Gastroesophageal sphincter (tissue), 4 donors: ENCODE data around the gene ARHGAP20. TPM values are rescaled to one million over a fixed set of nuclear protein-coding genes. Genes with fewer than 3 reads are reported as not detected.

ENCODE experiments used
- ATAC-seq: fragments of 150-250 bp; one replicate; pipeline ENCODE4 v1.9.1; 2016; ENCODE audit warnings: mild to moderate bottlenecking, moderate library complexity
- H3K27ac ChIP-seq, 4 donors: fragments of 200-600 bp; sonication (generic) in 3 of 4; 1 replicate in 3 of 4; 2 replicates in 1 of 4; pipeline ENCODE4 v1.5.1; 2016 to 2019
- H3K27me3 ChIP-seq: fragments of 200-600 bp; sonication (generic); one replicate; pipeline ENCODE4 v1.5.1; 2019
- H3K36me3 ChIP-seq, 2 donors: fragments of 200-600 bp; sonication (generic); one replicate each; pipeline ENCODE4 v1.5.1; 2019; ENCODE audit warnings: control low read depth in 1 of 2
- H3K4me1 ChIP-seq, 3 donors: fragments of 200-600 bp; sonication (generic); 1 replicate in 2 of 3; 2 replicates in 1 of 3; pipeline ENCODE4 v1.5.1; 2016 to 2019; ENCODE audit warnings: control low read depth in 2 of 3
- H3K4me3 ChIP-seq, 2 donors: fragments of 200-600 bp; sonication (generic); one replicate each; pipeline ENCODE4 v1.5.1; 2019; ENCODE audit warnings: mild to moderate bottlenecking in 1 of 2, moderate library complexity in 1 of 2
- H3K9me3 ChIP-seq, 3 donors: fragments of 200-600 bp; sonication (generic); one replicate each; pipeline ENCODE4 v1.5.1; 2017 to 2019; ENCODE audit warnings: control low read depth in 2 of 3
- EP300 ChIP-seq: sonication (generic); formaldehyde crosslinking; IDR thresholded peaks from one replicate; pipeline ENCODE4 v1.6.1; 2017; ENCODE audit warnings: antibody characterized with exemption, mild to moderate bottlenecking
- POLR2A ChIP-seq, 2 donors: fragments of 450-650 bp; IDR thresholded peaks; one replicate each; pipeline ENCODE4 v1.6.1; 2017; ENCODE audit warnings: antibody characterized with exemption in 2 of 2, mild to moderate bottlenecking in 2 of 2, moderate library complexity in 1 of 2
- POLR2AphosphoS5 ChIP-seq: sonication (generic); formaldehyde crosslinking; IDR thresholded peaks from one replicate; pipeline ENCODE4 v1.6.1; 2017; ENCODE audit warnings: antibody characterized with exemption
- WGBS, 2 donors: methylation state at CpG; one replicate each; pipeline ENCODE4 v1.1.5; 2018; ENCODE audit warnings: low coverage in 1 of 2; 5-methylcytosine and 5-hydroxymethylcytosine counted together
- total RNA-seq, 4 donors: library from RNA; depleted of rRNA; stranded (reverse); fragments of >200 nt; gene quantifications; one replicate each; pipeline ENCODE4 v1.1.0, GENCODE V29; 2016
- TF ChIP-seq, protein P1 (sequence below), 4 experiments: fragments of 200-600 bp in 2 of 4; fragments of 450-650 bp in 2 of 4; sonication (generic) in 1 of 4; IDR thresholded peaks; one replicate each; pipeline ENCODE4 v1.5.1; 2017 to 2019; ENCODE audit warnings: antibody characterized with exemption in 4 of 4, mild to moderate bottlenecking in 2 of 4, moderate library complexity in 2 of 4

The ARHGAP20 gene
- total RNA-seq, 4 donors from 2014 or later, result 5.3 to 34.6 (median 7.0) TPM

DNA sequence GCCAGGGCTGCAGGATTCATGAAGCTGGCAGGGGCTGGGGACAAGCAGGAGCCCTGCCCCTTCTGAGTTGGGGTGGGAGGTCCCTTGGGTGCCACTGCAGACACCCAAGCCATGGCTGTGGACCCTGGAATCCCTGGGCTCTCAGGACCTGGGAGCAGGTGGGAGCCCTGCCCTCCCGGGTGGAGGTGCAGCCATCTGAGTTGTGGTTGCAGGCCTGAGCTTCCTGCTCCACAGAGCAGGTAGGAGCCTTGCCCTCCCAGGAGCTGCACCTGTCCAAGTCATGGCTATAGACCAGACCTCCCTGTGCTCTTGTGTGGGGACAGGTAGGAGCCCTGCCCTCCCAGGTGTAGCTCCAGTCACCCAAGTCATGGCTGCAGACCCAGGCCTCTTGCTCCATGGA lies 113.5 kb downstream of the ARHGAP20 start:
- no peak for ATAC-seq
- WGBS, 2 donors, result no CpG with 5 or more reads among the region's 1 CpG
- H3K36me3 ChIP-seq, result peaks cover 0 to 10% of the 10 kb centered on the region in 2 donors
- TF ChIP-seq POLR2AphosphoS5, result no peak
- TF ChIP-seq, protein P1, sequence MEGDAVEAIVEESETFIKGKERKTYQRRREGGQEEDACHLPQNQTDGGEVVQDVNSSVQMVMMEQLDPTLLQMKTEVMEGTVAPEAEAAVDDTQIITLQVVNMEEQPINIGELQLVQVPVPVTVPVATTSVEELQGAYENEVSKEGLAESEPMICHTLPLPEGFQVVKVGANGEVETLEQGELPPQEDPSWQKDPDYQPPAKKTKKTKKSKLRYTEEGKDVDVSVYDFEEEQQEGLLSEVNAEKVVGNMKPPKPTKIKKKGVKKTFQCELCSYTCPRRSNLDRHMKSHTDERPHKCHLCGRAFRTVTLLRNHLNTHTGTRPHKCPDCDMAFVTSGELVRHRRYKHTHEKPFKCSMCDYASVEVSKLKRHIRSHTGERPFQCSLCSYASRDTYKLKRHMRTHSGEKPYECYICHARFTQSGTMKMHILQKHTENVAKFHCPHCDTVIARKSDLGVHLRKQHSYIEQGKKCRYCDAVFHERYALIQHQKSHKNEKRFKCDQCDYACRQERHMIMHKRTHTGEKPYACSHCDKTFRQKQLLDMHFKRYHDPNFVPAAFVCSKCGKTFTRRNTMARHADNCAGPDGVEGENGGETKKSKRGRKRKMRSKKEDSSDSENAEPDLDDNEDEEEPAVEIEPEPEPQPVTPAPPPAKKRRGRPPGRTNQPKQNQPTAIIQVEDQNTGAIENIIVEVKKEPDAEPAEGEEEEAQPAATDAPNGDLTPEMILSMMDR (IDR thresholded peaks at IDR 0.05), result no peak
- TF ChIP-seq EP300, result no peak
- TF ChIP-seq POLR2A (IDR thresholded peaks at IDR 0.05), result no peak
- H3K4me1 ChIP-seq, result no peaks in the 10 kb centered on the region
- no peak overlapping the region for H3K27ac ChIP-seq
- H3K4me3 ChIP-seq, result no peak overlapping the region
- H3K27me3 ChIP-seq, result no peaks in the 10 kb centered on the region
- no peaks in the 10 kb centered on the region for H3K9me3 ChIP-seq

GRCh38 chr11:110587972-110588371 lies 124.3 kb downstream of the ARHGAP20 start:
- TF ChIP-seq POLR2AphosphoS5, result no peak
- TF ChIP-seq, protein P1 (IDR thresholded peaks at IDR 0.05), result no peak
- TF ChIP-seq EP300, result no peak
- no peak for TF ChIP-seq POLR2A (IDR thresholded peaks at IDR 0.05)
- 71 to 82% methylated on average over 3 to 4 of the region's 4 CpGs for WGBS, 2 donors
- no peak for ATAC-seq

GRCh38 chr11:110587129-110587528 lies 125.1 kb downstream of the ARHGAP20 start:
- ATAC-seq, result no peak
- no peaks in the 10 kb centered on the region for H3K4me1 ChIP-seq
- H3K36me3 ChIP-seq, result peaks cover 0 to 34% of the 10 kb centered on the region in 2 donors
- H3K27me3 ChIP-seq, result no peaks in the 10 kb centered on the region
- H3K27ac ChIP-seq, result no peak overlapping the region
- H3K9me3 ChIP-seq, result no peaks in the 10 kb centered on the region
- TF ChIP-seq, protein P1 (IDR thresholded peaks at IDR 0.05), result no peak
- TF ChIP-seq EP300, result no peak
- no peak for TF ChIP-seq POLR2A (IDR thresholded peaks at IDR 0.05)
- 100% methylated on average over 1 of the region's 1 CpG; no CpG with 5 or more reads in 1 of the 2 donors for WGBS, 2 donors
- H3K4me3 ChIP-seq, result no peak overlapping the region

More at GRCh38 chr11:110587972-110588371, 124.3 kb downstream of the ARHGAP20 start:
- Histone ChIP-seq H3K27me3 (no peaks in the 10 kb centered on the region), H3K9me3 (no peaks in the 10 kb centered on the region), H3K4me3 (no peak overlapping the region), H3K4me1 (no peaks in the 10 kb centered on the region), H3K27ac (no peak overlapping the region), H3K36me3 (peaks cover 0 to 33% of the 10 kb centered on the region in 2 donors)

DNA sequence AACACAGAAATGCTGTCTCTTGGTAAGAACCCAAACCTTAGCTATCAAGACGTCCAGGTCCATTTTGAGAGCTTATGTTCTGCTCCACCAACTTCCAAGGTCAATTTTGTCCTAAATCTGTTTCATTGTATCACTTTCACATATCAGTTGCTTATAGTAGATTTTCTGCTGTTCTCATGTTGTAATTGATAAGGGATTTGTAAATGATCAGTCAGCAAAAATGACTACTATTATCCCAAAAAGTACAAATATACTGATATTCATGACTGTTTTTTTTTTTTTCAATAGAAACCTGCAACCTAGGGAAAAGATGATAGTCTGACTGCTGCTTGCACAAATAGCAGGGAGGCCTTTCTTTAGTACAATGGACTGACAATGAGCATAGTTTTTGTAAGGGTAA lies 128.1 kb downstream of the ARHGAP20 start:
- no peaks in the 10 kb centered on the region for H3K9me3 ChIP-seq
- H3K27me3 ChIP-seq, result no peaks in the 10 kb centered on the region
- H3K36me3 ChIP-seq, result peaks cover 0 to 35% of the 10 kb centered on the region in 2 donors
- H3K4me1 ChIP-seq, result no peaks in the 10 kb centered on the region
- WGBS, 2 donors, result 91 to 100% methylated on average over 1 of the region's 1 CpG
- TF ChIP-seq POLR2AphosphoS5 (no peak), POLR2A (IDR thresholded peaks at IDR 0.05) (no peak), EP300 (no peak)
- TF ChIP-seq, protein P1 (IDR thresholded peaks at IDR 0.05), result no peak
- no peak for ATAC-seq
- no peak overlapping the region for H3K27ac ChIP-seq
- H3K4me3 ChIP-seq, result no peak overlapping the region

DNA sequence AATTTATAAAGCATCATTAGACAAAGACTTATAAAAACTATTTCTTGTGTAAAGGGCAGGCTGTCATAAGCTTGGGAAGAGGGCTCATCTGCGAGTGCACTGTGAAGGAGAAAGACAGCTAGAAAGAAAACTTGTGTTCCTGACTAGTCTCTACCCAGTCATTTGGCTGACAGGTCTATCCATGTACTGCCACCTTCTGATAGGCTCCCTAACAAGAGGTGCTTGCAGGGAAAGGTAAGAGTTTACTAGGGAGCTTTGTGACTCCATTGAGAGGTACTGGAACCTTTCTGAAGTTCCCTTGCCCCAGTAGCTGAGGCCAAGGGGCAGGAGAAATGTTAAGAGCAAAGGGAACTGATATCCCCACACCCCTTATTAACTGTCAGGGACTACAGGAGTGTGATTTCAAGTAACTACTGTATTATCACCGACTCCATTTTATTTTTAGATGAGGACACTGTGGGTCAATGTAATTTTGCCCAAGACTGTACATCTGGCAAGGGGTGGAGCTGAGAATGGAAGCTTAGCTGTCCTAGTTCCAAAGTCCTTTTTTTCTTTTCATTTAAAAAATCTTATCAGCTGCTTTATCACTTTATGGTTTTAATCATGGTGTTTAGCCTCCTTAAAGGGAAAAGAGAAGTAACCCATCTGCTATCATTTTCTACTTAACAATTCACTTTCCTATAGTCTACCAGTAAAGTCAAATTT lies 129.4 kb downstream of the ARHGAP20 start:
- Histone ChIP-seq H3K36me3 (peaks cover 0 to 45% of the 10 kb centered on the region in 2 donors), H3K4me1 (no peaks in the 10 kb centered on the region), H3K4me3 (no peak overlapping the region), H3K27ac (no peak overlapping the region), H3K27me3 (no peaks in the 10 kb centered on the region), H3K9me3 (no peaks in the 10 kb centered on the region)
- ATAC-seq, result no peak
- no peak for TF ChIP-seq POLR2A (IDR thresholded peaks at IDR 0.05)
- TF ChIP-seq, protein P1 (IDR thresholded peaks at IDR 0.05), result no peak
- TF ChIP-seq EP300, result no peak
- TF ChIP-seq POLR2AphosphoS5, result no peak
- WGBS, 2 donors, result 78 to 93% methylated on average over 2 of the region's 2 CpGs
